HepG2 (cell line): ENCODE measurements around the gene DNAJC11. TPM values are rescaled to one million over a fixed set of nuclear protein-coding genes. Genes with fewer than 3 reads are reported as not detected.

Experiments
- CENPBD1 ChIP-seq: sonication (generic); formaldehyde crosslinking; IDR thresholded peaks from 2 replicates; pipeline ENCODE4 v1.8.0; 2022; ENCODE audit warnings: missing genetic modification reagents, low read depth, mild to moderate bottlenecking, borderline replicate concordance
- CSRNP2 ChIP-seq: sonication (generic); formaldehyde crosslinking; conservative IDR thresholded peaks from 2 replicates; pipeline ENCODE4 v1.8.0; 2022; ENCODE audit warnings: low read depth, missing genetic modification reagents
- DDIT3 ChIP-seq: sonication (generic); formaldehyde crosslinking; IDR thresholded peaks from 2 replicates; pipeline ENCODE4 v1.4.0; 2020; ENCODE audit warnings: mild to moderate bottlenecking, missing genetic modification reagents
- EZH2 ChIP-seq: conservative IDR thresholded peaks from 2 replicates; pipeline ENCODE4 v1.6.1; 2012; ENCODE audit warnings: mild to moderate bottlenecking, low read depth, low read length, moderate library complexity
- FOXO1 ChIP-seq: sonication (generic); formaldehyde crosslinking; IDR thresholded peaks from 2 replicates; pipeline ENCODE4 v1.4.0; 2020; ENCODE audit warnings: missing genetic modification reagents
- HMGXB4 ChIP-seq, 2 experiments: sonication (generic) in 1 of 2; formaldehyde crosslinking in 1 of 2; IDR thresholded peaks; 2 replicates each; pipeline versions ENCODE4 v1.4.0 to v1.6.1; 2018 to 2020; ENCODE audit warnings: missing genetic modification reagents in 2 of 2, borderline replicate concordance in 1 of 2, low read depth in 1 of 2, mild to moderate bottlenecking in 1 of 2, missing biosample characterization in 1 of 2
- MAF1 ChIP-seq: sonication (generic); formaldehyde crosslinking; IDR thresholded peaks from 2 replicates; pipeline ENCODE4 v1.5.0; 2020; ENCODE audit warnings: missing genetic modification reagents, borderline replicate concordance
- MXD1 ChIP-seq: sonication (generic); formaldehyde crosslinking; IDR thresholded peaks from 2 replicates; pipeline ENCODE4 v1.4.0; 2020; ENCODE audit warnings: mild to moderate bottlenecking, missing genetic modification reagents
- NBN ChIP-seq: fragments of 450-650 bp; conservative IDR thresholded peaks from 2 replicates; pipeline ENCODE4 v1.6.1; 2017
- PLSCR1 ChIP-seq: sonication (generic); formaldehyde crosslinking; IDR thresholded peaks from 2 replicates; pipeline ENCODE4 v1.5.0; 2020; ENCODE audit warnings: missing genetic modification reagents, mild to moderate bottlenecking, borderline replicate concordance
- RXRB ChIP-seq: IDR thresholded peaks from 2 replicates; pipeline ENCODE4 v1.6.1; 2016; ENCODE audit warnings: borderline replicate concordance, missing genetic modification reagents, missing compliant biosample characterization
- SKIL ChIP-seq: sonication (generic); formaldehyde crosslinking; IDR thresholded peaks from 2 replicates; pipeline ENCODE4 v1.8.0; 2022; ENCODE audit warnings: missing genetic modification reagents, mild to moderate bottlenecking, moderate library complexity, borderline replicate concordance
- SRSF9 ChIP-seq: fragments of 200-400 bp; formaldehyde crosslinking; IDR thresholded peaks from 2 replicates; pipeline ENCODE4 v1.6.1; 2018; ENCODE audit warnings: borderline replicate concordance, mild to moderate bottlenecking, low read depth, low read length; ENCODE audit not compliant: insufficient read depth, poor library complexity, severe bottlenecking
- TRIM24 ChIP-seq: sonication (generic); formaldehyde crosslinking; IDR thresholded peaks from 2 replicates; pipeline ENCODE4 v1.8.0; 2022; ENCODE audit warnings: mild to moderate bottlenecking, missing genetic modification reagents
- ZNF101 ChIP-seq: sonication (generic); formaldehyde crosslinking; IDR thresholded peaks from 2 replicates; pipeline ENCODE4 v1.4.0; 2020; ENCODE audit warnings: mild to moderate bottlenecking, low read depth, missing genetic modification reagents, borderline replicate concordance
- ZNF180 ChIP-seq: sonication (generic); formaldehyde crosslinking; IDR thresholded peaks from 2 replicates; pipeline ENCODE4 v1.4.0; 2020; ENCODE audit warnings: low read depth, missing genetic modification reagents, borderline replicate concordance
- ZNF616 ChIP-seq: sonication (generic); formaldehyde crosslinking; IDR thresholded peaks from 2 replicates; pipeline ENCODE4 v1.5.0; 2020; ENCODE audit warnings: low read depth, mild to moderate bottlenecking, missing genetic modification reagents
- ZNF672 ChIP-seq: sonication (generic); formaldehyde crosslinking; IDR thresholded peaks from 2 replicates; pipeline ENCODE4 v1.8.1; 2022; ENCODE audit warnings: missing genetic modification reagents
- ZNF75D ChIP-seq: sonication (generic); formaldehyde crosslinking; IDR thresholded peaks from 2 replicates; pipeline ENCODE4 v1.8.1; 2023; ENCODE audit warnings: missing genetic modification reagents, mild to moderate bottlenecking, borderline replicate concordance
- ZNF788 ChIP-seq: sonication (generic); formaldehyde crosslinking; IDR thresholded peaks from 2 replicates; pipeline ENCODE4 v1.5.0; 2020; ENCODE audit warnings: mild to moderate bottlenecking, missing genetic modification reagents, borderline replicate concordance
- polyA plus RNA-seq, 8 experiments: library from polyadenylated mRNA; depleted of rRNA in 3 of 8; stranded (reverse) in 7 of 8; unstranded in 1 of 8; fragments of >200 nt; fragmentation: Illumina TruSeq in 4 of 8; extraction: Trizol in 4 of 8; gene quantifications; 2 replicates each; pipeline versions ENCODE4 v1.2.1 to v1.2.3, GENCODE V29; 2011 to 2016; ENCODE audit warnings: low read depth in 4 of 8, missing spikeins in 1 of 8, mixed read lengths in 1 of 8; ENCODE audit not compliant: insufficient read depth in 1 of 8
- total RNA-seq, 5 experiments: library from RNA; depleted of rRNA; stranded (reverse); fragments of >200 nt; fragmentation: Illumina TruSeq; extraction: Trizol; gene quantifications; 2 replicates each; pipeline ENCODE4 v1.2.3, GENCODE V29; 2016; ENCODE audit warnings: low read depth in 1 of 5

The DNAJC11 gene
- total and polyA plus RNA-seq, 2 of the 13 experiments (the other 11 are each of a cell fraction or from before 2014, with no cell fraction given): 25.1 to 47.6 TPM

- TF ChIP-seq CSRNP2 (CRISPR knock-in tag): no peak
- TF ChIP-seq MXD1: no peak; the same call in 1 of the 2 replicates
- no peak; the same call in 1 of the 2 replicates for TF ChIP-seq SKIL (CRISPR knock-in tag)
- TF ChIP-seq DDIT3 (CRISPR knock-in tag): no peak
- no peak for TF ChIP-seq TRIM24 (CRISPR knock-in tag)
- no peak for TF ChIP-seq NBN
- peak in 1 of 2 experiments; percentile 52; a peak in 1 of 4 replicates for TF ChIP-seq HMGXB4 (CRISPR knock-in tag; IDR thresholded peaks at IDR 0.05; ENCODE audit: borderline replicate concordance in 1 of 2, low read depth in 1 of 2)
- peak; percentile 69; the same call in 1 of the 2 replicates for TF ChIP-seq FOXO1 (CRISPR knock-in tag)
- no peak for TF ChIP-seq ZNF75D
- TF ChIP-seq ZNF616 (CRISPR knock-in tag): no peak
- TF ChIP-seq RXRB: peak; percentile 77
- TF ChIP-seq PLSCR1 (CRISPR knock-in tag): no peak
- TF ChIP-seq EZH2: no peak
- TF ChIP-seq ZNF672 (CRISPR knock-in tag): no peak
- no peak for TF ChIP-seq ZNF101 (CRISPR knock-in tag)
- TF ChIP-seq ZNF788: no peak; the same call in 1 of the 2 replicates
- TF ChIP-seq SRSF9: no peak
- no peak for TF ChIP-seq MAF1 (CRISPR knock-in tag)
- TF ChIP-seq ZNF180 (CRISPR knock-in tag): peak; percentile 25; the same call in 1 of the 2 replicates
- no peak for TF ChIP-seq CENPBD1 (CRISPR knock-in tag)
Observed at GRCh38 chr1:6603915-6604558, 97.6 kb downstream of the DNAJC11 start (continued).
